Calu3 (cell line): Measurements from ENCODE around the gene C1QL2. TPM values are rescaled to one million over a fixed set of nuclear protein-coding genes. Genes with fewer than 3 reads are reported as not detected.

Experiments used
- BruUV-seq: library from RNA; stranded (reverse); fragments of 400-500 nt; replicated peaks from 2 replicates; lab custom pipeline; 2021; lab: Mats Ljungman, UMichigan
- CTCF ChIA-PET: fragments of 300-600 bp; sonication (Branson Sonifier 250); formaldehyde crosslinking; loops from one replicate; lab custom pipeline; 2022; ENCODE audit warnings: antibody characterized with exemption; lab: Charles Lee
- DNase-seq: peaks from one replicate; pipeline ENCODE4 v3.0.0; 2022
- H3K27ac Mint-ChIP-seq: one replicate; pipeline ENCODE4 v1.8.0; 2022; ENCODE audit warnings: mixed read lengths; ENCODE audit not compliant: unreplicated experiment
- H3K27me3 Mint-ChIP-seq: one replicate; pipeline ENCODE4 v1.8.0; 2022; ENCODE audit warnings: mixed read lengths; ENCODE audit not compliant: unreplicated experiment
- H3K36me3 Mint-ChIP-seq: one replicate; pipeline ENCODE4 v1.8.0; 2022; ENCODE audit warnings: mild to moderate bottlenecking, moderate library complexity, mixed read lengths; ENCODE audit not compliant: insufficient read depth, unreplicated experiment
- H3K4me1 Mint-ChIP-seq: one replicate; pipeline ENCODE4 v1.8.0; 2022; ENCODE audit warnings: mild to moderate bottlenecking, low read depth, mixed read lengths; ENCODE audit not compliant: unreplicated experiment
- H3K4me3 Mint-ChIP-seq: one replicate; pipeline ENCODE4 v1.8.0; 2022; ENCODE audit warnings: mild to moderate bottlenecking, low read depth, moderate library complexity, mixed read lengths; ENCODE audit not compliant: unreplicated experiment
- H3K9me3 Mint-ChIP-seq: one replicate; pipeline ENCODE4 v1.8.0; 2022; ENCODE audit warnings: low read depth, mixed read lengths; ENCODE audit not compliant: unreplicated experiment
- CTCF ChIP-seq: fragments of 200-600 bp; IDR thresholded peaks from one replicate; pipeline ENCODE4 v1.8.0; 2022; ENCODE audit warnings: antibody characterized with exemption; ENCODE audit not compliant: unreplicated experiment
- intact Hi-C: fragments of 100-400 bp; cut with micrococcal nuclease; formaldehyde crosslinking; loops from one replicate; pipeline ENCODE4 v1.10.0; 2022; ENCODE audit not compliant: unreplicated experiment
- total RNA-seq: library from RNA; stranded (reverse); gene quantifications from 2 replicates; pipeline ENCODE4 v1.2.3, GENCODE V29; 2022

The C1QL2 gene
- total RNA-seq, 1 experiment from 2014 or later = not detected

- CTCF ChIA-PET = interaction anchor here (1.0 kb wide), 1 partner anchor 12 kb away, joined by 3 read pairs; no protein-coding TSS in a partner anchor
- H3K9me3 Mint-ChIP-seq = peaks cover 8% of the 10 kb centered on the region
- no TSS peak for BruUV-seq
- H3K27me3 Mint-ChIP-seq = no peaks in the 10 kb centered on the region
- H3K27ac Mint-ChIP-seq = peak overlapping the region; percentile 99
- intact Hi-C loops = no loop called here
- DNase-seq = peak; percentile 69
- peaks cover 26% of the 10 kb centered on the region for H3K4me1 Mint-ChIP-seq
- H3K36me3 Mint-ChIP-seq = peaks cover 13% of the 10 kb centered on the region
- H3K4me3 Mint-ChIP-seq = no peak overlapping the region
- TF ChIP-seq CTCF = no peak
Measured at GRCh38 chr2:119111115-119111975, 47.2 kb downstream of the C1QL2 start.

- intact Hi-C loops = no loop called here
- peaks cover 14% of the 10 kb centered on the region for H3K27me3 Mint-ChIP-seq
Measured at GRCh38 chr2:119109866-119110265, 48.7 kb downstream of the C1QL2 start.

GRCh38 chr2:119108186-119108585, 50.4 kb downstream of the C1QL2 start:
- CTCF ChIA-PET = no interaction called here
- H3K9me3 Mint-ChIP-seq = peaks cover 12% of the 10 kb centered on the region
- no peak overlapping the region for H3K4me3 Mint-ChIP-seq
- no peak for TF ChIP-seq CTCF
- no peak for DNase-seq
- BruUV-seq = no TSS peak
- intact Hi-C loops = no loop called here
- peaks cover 24% of the 10 kb centered on the region for H3K27me3 Mint-ChIP-seq
- H3K27ac Mint-ChIP-seq = no peak overlapping the region
- peaks cover 11% of the 10 kb centered on the region for H3K36me3 Mint-ChIP-seq
- H3K4me1 Mint-ChIP-seq = peaks cover 26% of the 10 kb centered on the region

More at GRCh38 chr2:119109866-119110265, 48.7 kb downstream of the C1QL2 start:
- no TSS peak for BruUV-seq
- TF ChIP-seq CTCF = no peak
- Mint-ChIP-seq H3K4me3 (no peak overlapping the region), H3K4me1 (peaks cover 26% of the 10 kb centered on the region), H3K27ac (peak overlapping the region; percentile 3), H3K9me3 (peaks cover 12% of the 10 kb centered on the region), H3K36me3 (peaks cover 13% of the 10 kb centered on the region)
- DNase-seq = no peak
- CTCF ChIA-PET = no interaction called here

- CTCF ChIA-PET = no interaction called here
- Mint-ChIP-seq H3K4me1 (peaks cover 14% of the 10 kb centered on the region), H3K36me3 (peaks cover 1% of the 10 kb centered on the region), H3K9me3 (peaks cover 12% of the 10 kb centered on the region), H3K4me3 (no peak overlapping the region), H3K27me3 (peaks cover 24% of the 10 kb centered on the region), H3K27ac (no peak overlapping the region)
- peak; percentile 51 for DNase-seq
- intact Hi-C loops = no loop called here
- BruUV-seq = no TSS peak
- no peak for TF ChIP-seq CTCF
Measured at GRCh38 chr2:119106301-119106897, 52.2 kb downstream of the C1QL2 start.

Other genes with a start within 250 kb of the C1QL2 start
- gene MARCO, start 216.6 kb downstream of the C1QL2 start, total RNA-seq = not detected in 2 replicates
- gene STEAP3, start 65.1 kb upstream of the C1QL2 start, total RNA-seq = 28.3 and 30.5 TPM in 2 replicates
- gene C2orf76, start 208.1 kb upstream of the C1QL2 start, total RNA-seq = 5.5 and 7.1 TPM in 2 replicates
- 185 and 222 TPM in 2 replicates for gene DBI, start 208.2 kb upstream of the C1QL2 start, total RNA-seq